H1 (cell line): Measurements from ENCODE around the gene GPC4. TPM values are rescaled to one million over a fixed set of nuclear protein-coding genes. Genes with fewer than 3 reads are reported as not detected.

Source experiments
- CTCF ChIA-PET: fragments of 300-600 bp; sonication (Branson Sonifier 250); formaldehyde crosslinking; loops from one replicate; lab custom pipeline; 2021; ENCODE audit not compliant: partially characterized antibody; lab: Charles Lee
- POLR2A ChIA-PET: fragments of 300-600 bp; sonication (Branson Sonifier 250); formaldehyde crosslinking; loops from one replicate; lab custom pipeline; 2021; ENCODE audit warnings: inconsistent platforms; ENCODE audit not compliant: partially characterized antibody; lab: Charles Lee
- DNase-seq, 2 experiments: peaks; one replicate each; pipeline versions ENCODE4 v3.0.0 to v3.0.0-alpha.2; 2010 to 2022; ENCODE audit warnings: low spot score in 2 of 2, low read depth in 1 of 2, mixed read lengths in 1 of 2
- FAIRE-seq: peaks from 2 replicates; lab custom pipeline; 2011; peaks lifted over from hg19 to GRCh38; lab: Jason Lieb, UNC
- H2AFZ ChIP-seq: 2 replicates; pipeline ENCODE4 v1.8.1; 2012; ENCODE audit warnings: low read length, inconsistent platforms
- H2AK5ac ChIP-seq: 2 replicates; pipeline ENCODE4 v1.6.1; 2013; ENCODE audit warnings: low read depth, low read length
- H2BK120ac ChIP-seq: replicated peaks from 2 replicates; pipeline ENCODE3; 2013; ENCODE audit warnings: low read depth, low read length, inconsistent platforms
- H2BK12ac ChIP-seq: 2 replicates; pipeline ENCODE4 v1.6.1; 2013; ENCODE audit warnings: low read depth, low read length
- H2BK15ac ChIP-seq: 2 replicates; pipeline ENCODE4 v1.6.1; 2013; ENCODE audit warnings: low read length
- H2BK20ac ChIP-seq: 2 replicates; pipeline ENCODE4 v1.6.1; 2013; ENCODE audit warnings: low read length
- H2BK5ac ChIP-seq: 2 replicates; pipeline ENCODE4 v1.6.1; 2013; ENCODE audit warnings: low read depth, low read length
- H3K14ac ChIP-seq: 2 replicates; pipeline ENCODE4 v1.6.1; 2013; ENCODE audit warnings: inconsistent platforms; ENCODE audit not compliant: insufficient read length
- H3K18ac ChIP-seq: 2 replicates; pipeline ENCODE4 v1.6.1; 2013; ENCODE audit warnings: low read length; ENCODE audit errors: extremely low read depth
- H3K23ac ChIP-seq: 2 replicates; pipeline ENCODE4 v1.6.1; 2013; ENCODE audit warnings: inconsistent platforms; ENCODE audit not compliant: insufficient read length
- H3K23me2 ChIP-seq: 2 replicates; pipeline ENCODE4 v1.6.1; 2013; ENCODE audit warnings: low read depth, low read length
- H3K27ac ChIP-seq: 2 replicates; pipeline ENCODE4 v1.6.1; 2011; ENCODE audit warnings: low read depth, low read length, inconsistent platforms
- H3K27me3 ChIP-seq, 4 experiments: replicated peaks in 1 of 4; 1 replicate in 1 of 4; 2 replicates in 3 of 4; pipeline versions ENCODE4 v1.6.1 to v1.8.1; 2011 to 2013; ENCODE audit warnings: low read length in 3 of 4, mild to moderate bottlenecking in 3 of 4, inconsistent platforms in 2 of 4, mixed read lengths in 2 of 4, moderate library complexity in 1 of 4; ENCODE audit not compliant: control insufficient read depth in 3 of 4, insufficient read depth in 3 of 4; ENCODE audit errors: extremely low read depth in 1 of 4
- H3K36me3 ChIP-seq, 4 experiments: 2 replicates each; pipeline versions ENCODE4 v1.6.1 to v1.8.1; 2011 to 2013; ENCODE audit warnings: mild to moderate bottlenecking in 4 of 4, low read length in 3 of 4, moderate library complexity in 2 of 4, control low read depth in 1 of 4, inconsistent platforms in 1 of 4; ENCODE audit not compliant: insufficient read depth in 4 of 4, control insufficient read depth in 2 of 4
- H3K4ac ChIP-seq: replicated peaks from 2 replicates; pipeline ENCODE3; 2013; ENCODE audit warnings: low read length, low read depth, mixed read lengths, inconsistent platforms; ENCODE audit not compliant: insufficient read length
- H3K4me1 ChIP-seq, 4 experiments: replicated peaks in 1 of 4; 1 replicate in 1 of 4; 2 replicates in 3 of 4; pipeline versions ENCODE4 v1.6.1 to v1.8.1; 2011 to 2013; ENCODE audit warnings: low read length in 3 of 4, inconsistent platforms in 2 of 4, mixed read lengths in 1 of 4; ENCODE audit not compliant: insufficient read depth in 4 of 4, control insufficient read depth in 3 of 4
- H3K4me2 ChIP-seq, 2 experiments: 2 replicates each; pipeline versions ENCODE4 v1.6.1 to v1.8.1; 2011 to 2013; ENCODE audit warnings: low read depth in 2 of 2, low read length in 2 of 2, control low read depth in 1 of 2, inconsistent platforms in 1 of 2, mild to moderate bottlenecking in 1 of 2; ENCODE audit not compliant: insufficient read depth in 1 of 2
- H3K4me3 ChIP-seq, 4 experiments: fragments of 200-600, 300-600 bp in 1 of 4; sonication (generic), shearing (Covaris generic), sonication (Bioruptor Twin) in 1 of 4; 2 replicates each; pipeline versions ENCODE4 v1.5.1 to v1.8.1; 2011 to 2016; ENCODE audit warnings: low read length in 4 of 4, low read depth in 3 of 4, control low read depth in 2 of 4, inconsistent platforms in 2 of 4, mild to moderate bottlenecking in 2 of 4, mixed read lengths in 1 of 4, moderate library complexity in 1 of 4; ENCODE audit not compliant: insufficient read depth in 2 of 4; ENCODE audit errors: extremely low read depth in 1 of 4
- H3K56ac ChIP-seq: replicated peaks from 2 replicates; pipeline ENCODE3; 2013; ENCODE audit warnings: low read depth, mild to moderate bottlenecking, mixed read lengths, low read length, inconsistent platforms; ENCODE audit not compliant: insufficient read length
- H3K79me1 ChIP-seq: 2 replicates; pipeline ENCODE4 v1.6.1; 2013; ENCODE audit warnings: low read depth, low read length, control low read depth
- H3K79me2 ChIP-seq, 2 experiments: 2 replicates each; pipeline versions ENCODE4 v1.6.1 to v1.8.1; 2012 to 2013; ENCODE audit warnings: low read length in 2 of 2, mild to moderate bottlenecking in 2 of 2, inconsistent platforms in 1 of 2; ENCODE audit not compliant: insufficient read depth in 2 of 2, control insufficient read depth in 1 of 2
- H3K9ac ChIP-seq, 4 experiments: replicated peaks in 1 of 4; 1 replicate in 1 of 4; 2 replicates in 3 of 4; pipeline versions ENCODE4 v1.6.1 to v1.8.1; 2011 to 2013; ENCODE audit warnings: low read depth in 3 of 4, low read length in 3 of 4, control low read depth in 2 of 4, mild to moderate bottlenecking in 2 of 4, moderate library complexity in 2 of 4, inconsistent platforms in 1 of 4; ENCODE audit errors: extremely low read depth in 1 of 4
- H3K9me3 ChIP-seq, 2 experiments: 2 replicates each; pipeline versions ENCODE4 v1.6.1 to v1.8.1; 2012 to 2013; ENCODE audit warnings: mild to moderate bottlenecking in 2 of 2, moderate library complexity in 2 of 2, control low read depth in 1 of 2, inconsistent platforms in 1 of 2, low read depth in 1 of 2, low read length in 1 of 2, mixed read lengths in 1 of 2; ENCODE audit not compliant: insufficient read depth in 2 of 2
- H4K20me1 ChIP-seq, 2 experiments: replicated peaks in 1 of 2; 2 replicates each; pipeline versions ENCODE3 to v1.8.1; 2011 to 2013; ENCODE audit warnings: inconsistent platforms in 2 of 2, low read length in 2 of 2, mild to moderate bottlenecking in 1 of 2; ENCODE audit not compliant: insufficient read depth in 2 of 2, control insufficient read depth in 1 of 2
- H4K5ac ChIP-seq: 2 replicates; pipeline ENCODE4 v1.6.1; 2013; ENCODE audit warnings: low read length, low read depth, mixed read lengths, inconsistent platforms; ENCODE audit not compliant: insufficient read length
- H4K8ac ChIP-seq: 2 replicates; pipeline ENCODE4 v1.8.0; 2013; ENCODE audit warnings: mild to moderate bottlenecking, moderate library complexity, low read length, inconsistent platforms; ENCODE audit not compliant: insufficient read depth; ENCODE audit errors: extremely low read depth
- H4K91ac ChIP-seq: replicated peaks from 2 replicates; pipeline ENCODE3; 2013; ENCODE audit warnings: low read length, mixed read lengths, inconsistent platforms; ENCODE audit not compliant: insufficient read length
- ATF3 ChIP-seq: IDR thresholded peaks from 2 replicates; pipeline ENCODE4 v1.6.1; 2011; ENCODE audit warnings: low read depth, mild to moderate bottlenecking, low read length; ENCODE audit not compliant: insufficient read depth
- HDAC6 ChIP-seq: IDR thresholded peaks from one replicate; pipeline ENCODE4 v1.7.1; 2012; ENCODE audit warnings: low read depth, mild to moderate bottlenecking, inconsistent platforms, low read length, moderate library complexity
- RAD21 ChIP-seq, 2 experiments: IDR thresholded peaks in 1 of 2; conservative IDR thresholded peaks in 1 of 2; 2 replicates each; pipeline ENCODE4 v1.6.1; 2011; ENCODE audit warnings: low read depth in 2 of 2, low read length in 2 of 2, improper control_type of control experiment in 1 of 2, inconsistent platforms in 1 of 2, mild to moderate bottlenecking in 1 of 2, moderate library complexity in 1 of 2
- RBBP5 ChIP-seq: IDR thresholded peaks from 2 replicates; pipeline ENCODE4 v1.7.1; 2012; ENCODE audit warnings: low read depth, mild to moderate bottlenecking, inconsistent platforms, low read length, moderate library complexity, borderline replicate concordance
- TEAD4 ChIP-seq: IDR thresholded peaks from 2 replicates; pipeline ENCODE4 v1.6.1; 2012; ENCODE audit warnings: low read depth, low read length, inconsistent platforms, mixed read lengths
- WGBS, 2 experiments: shearing (Covaris generic) in 1 of 2; methylation state at CpG; one replicate each; pipeline versions ENCODE4 v1.1.6 to v1.1.7; 2013 to 2015; ENCODE audit warnings: low lambda C conversion rate in 2 of 2, mixed read lengths in 2 of 2, inconsistent platforms in 1 of 2, low coverage in 1 of 2, missing lambda C conversion rate in 1 of 2; ENCODE audit not compliant: insufficient replicate concordance in 2 of 2, insufficient coverage in 1 of 2, insufficient read length in 1 of 2; ENCODE audit errors: extremely low coverage in 1 of 2, missing lambda C conversion rate in 1 of 2; 5-methylcytosine and 5-hydroxymethylcytosine counted together
- polyA plus RNA-seq, 7 experiments: library from polyadenylated mRNA; depleted of rRNA in 3 of 7; stranded (reverse) in 5 of 7; unstranded in 2 of 7; fragments of >200 nt in 5 of 7; fragments of 200-250 nt in 2 of 7; gene quantifications; 1 replicate in 5 of 7; 2 replicates in 1 of 7; 4 replicates in 1 of 7; pipeline versions ENCODE4 v1.2.1 to v1.2.3, GENCODE V29; 2011 to 2013; ENCODE audit warnings: missing spikeins in 2 of 7, mixed read lengths in 2 of 7
- total RNA-seq: library from RNA; stranded (reverse); fragmentation: NEBNext Ultra II Directional; extraction: Animal tissue kit (Norgen Biotek cat#: 25700); gene quantifications from 2 replicates; pipeline ENCODE4 v1.2.1, GENCODE V29; 2021

GPC4 gene
- total and polyA plus RNA-seq, 2 of the 8 experiments (the other 6 are each of a cell fraction or from before 2014, with no cell fraction given) = 46.8 to 230 TPM

GRCh38 chrX:133321451-133321850 is 93.8 kb downstream of the GPC4 start:
- H3K4me1 ChIP-seq = no peaks in the 10 kb centered on the region
- H2AFZ ChIP-seq = no peak overlapping the region
- no peak overlapping the region for H4K91ac ChIP-seq
- H3K14ac ChIP-seq = no peak overlapping the region
- no peaks in the 10 kb centered on the region for H4K20me1 ChIP-seq
- TF ChIP-seq TEAD4 = no peak
- TF ChIP-seq HDAC6 = no peak
- TF ChIP-seq RAD21 (IDR thresholded peaks at IDR 0.05 in 1 of 2, conservative IDR thresholded peaks at IDR 0.05 in 1 of 2; ENCODE audit: low read depth in 2 of 2, low read length in 2 of 2) = no peak
- TF ChIP-seq RBBP5 = no peak
- no peak for TF ChIP-seq ATF3
- no peak overlapping the region for H2BK20ac ChIP-seq
- no peak overlapping the region for H2BK15ac ChIP-seq
- no peak overlapping the region for H3K9ac ChIP-seq
- H3K4me3 ChIP-seq = no peak overlapping the region
- H3K79me1 ChIP-seq = no peaks in the 10 kb centered on the region; the same call in 1 of the 2 replicates
- DNase-seq (no peak), FAIRE-seq (no peak)
- H3K23ac ChIP-seq = no peak overlapping the region
- peaks cover 0 to 55% of the 10 kb centered on the region in 2 experiments; a peak in 3 of 4 replicates for H3K79me2 ChIP-seq
- no peaks in the 10 kb centered on the region; the same call in 1 of the 2 replicates for H3K23me2 ChIP-seq
- H3K36me3 ChIP-seq = peaks cover 2 to 33% (median 10%) of the 10 kb centered on the region in 4 experiments; a peak in 5 of 8 replicates
- H4K5ac ChIP-seq = no peak overlapping the region
- no peak overlapping the region for H2AK5ac ChIP-seq
- no peak overlapping the region for H4K8ac ChIP-seq
- H3K18ac ChIP-seq = no peak overlapping the region
- H3K56ac ChIP-seq = no peak overlapping the region
- H2BK5ac ChIP-seq = no peak overlapping the region
- H2BK12ac ChIP-seq = no peak overlapping the region
- H3K4me2 ChIP-seq = no peak overlapping the region
- 92% methylated on average over 1 of the region's 1 CpG; no CpG with 5 or more reads in 1 of the 2 experiments for WGBS, 2 experiments
- no peaks in the 10 kb centered on the region for H3K27me3 ChIP-seq
- H3K4ac ChIP-seq = no peak overlapping the region
- H2BK120ac ChIP-seq = no peak overlapping the region
- CTCF ChIA-PET = no interaction called here
- no peaks in the 10 kb centered on the region for H3K9me3 ChIP-seq
- POLR2A ChIA-PET = no interaction called here
- H3K27ac ChIP-seq = no peak overlapping the region
